HEK293T (cell line): ENCODE data around the gene ZNF433.

Experiments
- ARNT ChIP-seq: fragments of 450-650 bp; IDR thresholded peaks from 2 replicates; pipeline ENCODE4 v1.6.1; 2017; ENCODE audit warnings: mild to moderate bottlenecking
- BHLHE40 ChIP-seq: fragments of 450-650 bp; IDR thresholded peaks from 2 replicates; pipeline ENCODE4 v1.6.1; 2016; ENCODE audit warnings: mild to moderate bottlenecking, moderate library complexity, borderline replicate concordance
- ELF4 ChIP-seq: fragments of 450-650 bp; IDR thresholded peaks from 2 replicates; pipeline ENCODE4 v1.6.1; 2017; ENCODE audit warnings: antibody characterized with exemption
- FOXM1 ChIP-seq: fragments of 450-650 bp; IDR thresholded peaks from 2 replicates; pipeline ENCODE4 v1.6.1; 2017; ENCODE audit warnings: mild to moderate bottlenecking, borderline replicate concordance
- HDGF ChIP-seq: fragments of 450-650 bp; IDR thresholded peaks from 2 replicates; pipeline ENCODE4 v1.6.1; 2017; ENCODE audit warnings: antibody characterized with exemption, borderline replicate concordance
- L3MBTL2 ChIP-seq: fragments of 450-650 bp; conservative IDR thresholded peaks from 2 replicates; pipeline ENCODE4 v1.6.1; 2016; ENCODE audit warnings: mild to moderate bottlenecking
- NFRKB ChIP-seq: fragments of 450-650 bp; IDR thresholded peaks from 2 replicates; pipeline ENCODE4 v1.6.1; 2016; ENCODE audit warnings: mild to moderate bottlenecking, moderate library complexity
- SP1 ChIP-seq: fragments of 450-650 bp; IDR thresholded peaks from 2 replicates; pipeline ENCODE4 v1.6.1; 2017
- SUZ12 ChIP-seq: fragments of 450-650 bp; IDR thresholded peaks from 2 replicates; pipeline ENCODE4 v1.6.1; 2016; ENCODE audit warnings: mild to moderate bottlenecking
- TARDBP ChIP-seq: fragments of 450-650 bp; IDR thresholded peaks from 2 replicates; pipeline ENCODE4 v1.6.1; 2016
- ZNF384 ChIP-seq: fragments of 450-650 bp; IDR thresholded peaks from 2 replicates; pipeline ENCODE4 v1.6.1; 2016
- TF ChIP-seq, protein P1 (sequence below): fragments of 450-650 bp; IDR thresholded peaks from 2 replicates; pipeline ENCODE4 v1.6.1; 2016

DNA sequence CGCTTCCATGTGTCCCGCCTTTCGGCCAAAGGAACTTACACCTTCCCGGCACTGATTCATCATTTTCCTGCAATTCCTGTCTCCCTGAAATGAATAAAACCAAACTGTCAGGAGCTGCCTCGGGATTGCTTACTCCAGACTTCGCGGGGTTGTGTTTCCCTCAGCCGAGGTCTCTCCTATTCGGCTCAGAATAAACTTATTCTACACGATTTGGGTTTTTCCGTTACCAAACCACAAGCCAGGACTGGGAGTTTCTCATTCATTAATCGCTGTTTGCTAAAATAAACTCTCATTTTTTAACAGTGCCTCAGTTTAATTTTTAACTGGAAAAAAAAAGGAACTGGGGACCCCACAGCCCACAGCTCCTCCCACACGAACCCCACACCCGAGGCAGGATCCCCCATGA lies 16.6 kb upstream of the ZNF433 start:
- TF ChIP-seq ARNT (no peak), HDGF (no peak), L3MBTL2 (no peak), NFRKB (no peak), FOXM1 (no peak), ELF4 (no peak), SUZ12 (no peak), SP1 (no peak), ZNF384 (no peak), TARDBP (no peak), BHLHE40 (no peak)
- TF ChIP-seq, protein P1, sequence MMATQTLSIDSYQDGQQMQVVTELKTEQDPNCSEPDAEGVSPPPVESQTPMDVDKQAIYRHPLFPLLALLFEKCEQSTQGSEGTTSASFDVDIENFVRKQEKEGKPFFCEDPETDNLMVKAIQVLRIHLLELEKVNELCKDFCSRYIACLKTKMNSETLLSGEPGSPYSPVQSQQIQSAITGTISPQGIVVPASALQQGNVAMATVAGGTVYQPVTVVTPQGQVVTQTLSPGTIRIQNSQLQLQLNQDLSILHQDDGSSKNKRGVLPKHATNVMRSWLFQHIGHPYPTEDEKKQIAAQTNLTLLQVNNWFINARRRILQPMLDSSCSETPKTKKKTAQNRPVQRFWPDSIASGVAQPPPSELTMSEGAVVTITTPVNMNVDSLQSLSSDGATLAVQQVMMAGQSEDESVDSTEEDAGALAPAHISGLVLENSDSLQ = no peak
